SK-N-SH treated with all-trans-retinoic acid at 6 μM for 48 hours (cell line): ENCODE results near the gene GTF2A1L.

Source experiments
- ARNTL ChIP-seq: fragments of 450-650 bp; formaldehyde crosslinking; IDR thresholded peaks from 2 replicates; pipeline ENCODE4 v1.5.0; 2020; ENCODE audit warnings: low read depth, mild to moderate bottlenecking, moderate library complexity, borderline replicate concordance
- BACH2 ChIP-seq: fragments of 250-450 bp; sonication (Bioruptor Pico); IDR thresholded peaks from 2 replicates; pipeline ENCODE4 v1.9.0; 2021; ENCODE audit warnings: mild to moderate bottlenecking, borderline replicate concordance
- CREB5 ChIP-seq: fragments of 250-450 bp; sonication (Bioruptor Pico); IDR thresholded peaks from 2 replicates; pipeline ENCODE4 v1.5.1; 2020; ENCODE audit warnings: low read depth, mild to moderate bottlenecking, moderate library complexity
- ESRRG ChIP-seq: fragments of 250-450 bp; sonication (Bioruptor Pico); IDR thresholded peaks from 2 replicates; pipeline ENCODE4 v1.6.1; 2021; ENCODE audit warnings: mild to moderate bottlenecking
- ISL1 ChIP-seq: fragments of 250-450 bp; sonication (Bioruptor Pico); IDR thresholded peaks from 2 replicates; pipeline ENCODE4 v2.1.2; 2022; ENCODE audit warnings: mild to moderate bottlenecking, moderate library complexity
- OSR1 ChIP-seq: fragments of 250-450 bp; sonication (Bioruptor Pico); IDR thresholded peaks from 2 replicates; pipeline ENCODE4 v1.8.0; 2022; ENCODE audit warnings: moderate library complexity, mild to moderate bottlenecking, inconsistent platforms
- RARB ChIP-seq: fragments of 250-450 bp; sonication (Bioruptor Pico); IDR thresholded peaks from 2 replicates; pipeline ENCODE4 v1.8.0; 2021; ENCODE audit warnings: mild to moderate bottlenecking, moderate library complexity
- TSHZ2 ChIP-seq: fragments of 250-450 bp; sonication (Bioruptor Pico); IDR thresholded peaks from 2 replicates; pipeline ENCODE4 v1.5.0; 2020; ENCODE audit warnings: mild to moderate bottlenecking, moderate library complexity
- ZFP3 ChIP-seq: fragments of 250-450 bp; sonication (Bioruptor Pico); IDR thresholded peaks from 2 replicates; pipeline ENCODE4 v1.5.0; 2020; ENCODE audit warnings: mild to moderate bottlenecking, moderate library complexity
- ZFP30 ChIP-seq: fragments of 450-650 bp; formaldehyde crosslinking; IDR thresholded peaks from 2 replicates; pipeline ENCODE4 v1.5.0; 2022; ENCODE audit warnings: mild to moderate bottlenecking, moderate library complexity
- ZNF565 ChIP-seq: fragments of 450-650 bp; formaldehyde crosslinking; conservative IDR thresholded peaks from 2 replicates; pipeline ENCODE4 v1.5.0; 2020; ENCODE audit warnings: low read depth, mild to moderate bottlenecking, moderate library complexity
- ZNF70 ChIP-seq: fragments of 450-650 bp; formaldehyde crosslinking; IDR thresholded peaks from 2 replicates; pipeline ENCODE4 v1.5.0; 2020; ENCODE audit warnings: mild to moderate bottlenecking, moderate library complexity
- ZNF8 ChIP-seq: fragments of 450-650 bp; formaldehyde crosslinking; IDR thresholded peaks from 2 replicates; pipeline ENCODE4 v1.5.0; 2020; ENCODE audit warnings: mild to moderate bottlenecking, moderate library complexity
- TF ChIP-seq, protein P1 (sequence below): fragments of 250-450 bp; sonication (Bioruptor Pico); IDR thresholded peaks from 2 replicates; pipeline ENCODE4 v1.8.0; 2020; ENCODE audit warnings: mild to moderate bottlenecking, moderate library complexity, borderline replicate concordance

GRCh38 chr2:48633143-48633542 lies 15.5 kb downstream of the GTF2A1L start:
- TF ChIP-seq RARB (no peak), ZFP30 (CRISPR knock-in tag) (no peak), TSHZ2 (CRISPR knock-in tag) (no peak), CREB5 (CRISPR knock-in tag) (no peak), ZFP3 (CRISPR knock-in tag) (no peak), ZNF565 (CRISPR knock-in tag) (no peak), ZNF8 (CRISPR knock-in tag) (no peak), ZNF70 (CRISPR knock-in tag) (no peak), ESRRG (CRISPR knock-in tag) (no peak), ARNTL (CRISPR knock-in tag) (no peak), OSR1 (no peak), ISL1 (CRISPR knock-in tag) (no peak), BACH2 (no peak)
- TF ChIP-seq, protein P1, sequence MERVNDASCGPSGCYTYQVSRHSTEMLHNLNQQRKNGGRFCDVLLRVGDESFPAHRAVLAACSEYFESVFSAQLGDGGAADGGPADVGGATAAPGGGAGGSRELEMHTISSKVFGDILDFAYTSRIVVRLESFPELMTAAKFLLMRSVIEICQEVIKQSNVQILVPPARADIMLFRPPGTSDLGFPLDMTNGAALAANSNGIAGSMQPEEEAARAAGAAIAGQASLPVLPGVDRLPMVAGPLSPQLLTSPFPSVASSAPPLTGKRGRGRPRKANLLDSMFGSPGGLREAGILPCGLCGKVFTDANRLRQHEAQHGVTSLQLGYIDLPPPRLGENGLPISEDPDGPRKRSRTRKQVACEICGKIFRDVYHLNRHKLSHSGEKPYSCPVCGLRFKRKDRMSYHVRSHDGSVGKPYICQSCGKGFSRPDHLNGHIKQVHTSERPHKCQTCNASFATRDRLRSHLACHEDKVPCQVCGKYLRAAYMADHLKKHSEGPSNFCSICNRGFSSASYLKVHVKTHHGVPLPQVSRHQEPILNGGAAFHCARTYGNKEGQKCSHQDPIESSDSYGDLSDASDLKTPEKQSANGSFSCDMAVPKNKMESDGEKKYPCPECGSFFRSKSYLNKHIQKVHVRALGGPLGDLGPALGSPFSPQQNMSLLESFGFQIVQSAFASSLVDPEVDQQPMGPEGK (CRISPR knock-in tag), result no peak
